ENCODE measurements around the gene FBXO24.

FBXO24 gene

GRCh38 chr7:100621554-100621953, 35.4 kb downstream of the FBXO24 start:
- TF ChIP-seq, protein P1, sequence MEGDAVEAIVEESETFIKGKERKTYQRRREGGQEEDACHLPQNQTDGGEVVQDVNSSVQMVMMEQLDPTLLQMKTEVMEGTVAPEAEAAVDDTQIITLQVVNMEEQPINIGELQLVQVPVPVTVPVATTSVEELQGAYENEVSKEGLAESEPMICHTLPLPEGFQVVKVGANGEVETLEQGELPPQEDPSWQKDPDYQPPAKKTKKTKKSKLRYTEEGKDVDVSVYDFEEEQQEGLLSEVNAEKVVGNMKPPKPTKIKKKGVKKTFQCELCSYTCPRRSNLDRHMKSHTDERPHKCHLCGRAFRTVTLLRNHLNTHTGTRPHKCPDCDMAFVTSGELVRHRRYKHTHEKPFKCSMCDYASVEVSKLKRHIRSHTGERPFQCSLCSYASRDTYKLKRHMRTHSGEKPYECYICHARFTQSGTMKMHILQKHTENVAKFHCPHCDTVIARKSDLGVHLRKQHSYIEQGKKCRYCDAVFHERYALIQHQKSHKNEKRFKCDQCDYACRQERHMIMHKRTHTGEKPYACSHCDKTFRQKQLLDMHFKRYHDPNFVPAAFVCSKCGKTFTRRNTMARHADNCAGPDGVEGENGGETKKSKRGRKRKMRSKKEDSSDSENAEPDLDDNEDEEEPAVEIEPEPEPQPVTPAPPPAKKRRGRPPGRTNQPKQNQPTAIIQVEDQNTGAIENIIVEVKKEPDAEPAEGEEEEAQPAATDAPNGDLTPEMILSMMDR (conservative IDR thresholded peaks at IDR 0.05; ENCODE audit: control insufficient read depth, insufficient read depth, low read depth, low read length) = no peak
- no peak overlapping the region for H3K4me3 ChIP-seq (ENCODE audit: control insufficient read depth, low read depth, low read length)
- DNase-seq (ENCODE audit: low read depth) = no peak

- DNase-seq (ENCODE audit: low read depth) = no peak
- TF ChIP-seq, protein P1 (conservative IDR thresholded peaks at IDR 0.05; ENCODE audit: control insufficient read depth, insufficient read depth, low read depth, low read length) = no peak
- no peak overlapping the region for H3K4me3 ChIP-seq (ENCODE audit: control insufficient read depth, low read depth, low read length)
Observed at GRCh38 chr7:100623951-100624824, 38.1 kb downstream of the FBXO24 start.

DNA sequence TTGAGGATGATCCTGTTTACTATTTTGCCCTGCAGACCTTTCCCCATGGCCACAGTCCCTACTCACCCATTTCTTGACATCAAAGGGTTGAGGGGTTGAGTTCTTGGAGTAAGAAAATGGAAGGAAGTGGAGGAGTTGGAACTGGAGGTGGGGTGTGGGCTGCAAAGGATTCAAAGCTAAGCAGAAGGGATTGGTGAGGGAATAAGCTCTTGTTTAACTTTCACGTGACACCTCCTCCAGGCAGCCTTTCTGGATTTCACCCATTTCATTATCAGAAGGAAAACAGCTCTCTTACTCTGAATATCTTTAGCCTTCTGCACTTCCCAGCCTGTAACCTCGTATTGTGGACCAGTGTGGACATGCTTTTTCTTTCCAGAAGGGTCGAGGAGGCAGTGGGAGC, 39.9 kb downstream of the FBXO24 start:
- DNase-seq (ENCODE audit: low read depth) = no peak
- H3K4me3 ChIP-seq (ENCODE audit: control insufficient read depth, low read depth, low read length) = no peak overlapping the region
- TF ChIP-seq, protein P1 (conservative IDR thresholded peaks at IDR 0.05; ENCODE audit: control insufficient read depth, insufficient read depth, low read depth, low read length) = no peak

GRCh38 chr7:100626530-100627237, 40.6 kb downstream of the FBXO24 start:
- TF ChIP-seq, protein P1 (conservative IDR thresholded peaks at IDR 0.05; ENCODE audit: control insufficient read depth, insufficient read depth, low read depth, low read length) = no peak
- DNase-seq (ENCODE audit: low read depth) = peak; percentile 80
- peak overlapping the region; percentile 3 for H3K4me3 ChIP-seq (ENCODE audit: control insufficient read depth, low read depth, low read length)

GRCh38 chr7:100627238-100627549, 41.1 kb downstream of the FBXO24 start:
- no peak for DNase-seq (ENCODE audit: low read depth)
- H3K4me3 ChIP-seq (ENCODE audit: control insufficient read depth, low read depth, low read length) = no peak overlapping the region
- TF ChIP-seq, protein P1 (conservative IDR thresholded peaks at IDR 0.05; ENCODE audit: control insufficient read depth, insufficient read depth, low read depth, low read length) = no peak

DNA sequence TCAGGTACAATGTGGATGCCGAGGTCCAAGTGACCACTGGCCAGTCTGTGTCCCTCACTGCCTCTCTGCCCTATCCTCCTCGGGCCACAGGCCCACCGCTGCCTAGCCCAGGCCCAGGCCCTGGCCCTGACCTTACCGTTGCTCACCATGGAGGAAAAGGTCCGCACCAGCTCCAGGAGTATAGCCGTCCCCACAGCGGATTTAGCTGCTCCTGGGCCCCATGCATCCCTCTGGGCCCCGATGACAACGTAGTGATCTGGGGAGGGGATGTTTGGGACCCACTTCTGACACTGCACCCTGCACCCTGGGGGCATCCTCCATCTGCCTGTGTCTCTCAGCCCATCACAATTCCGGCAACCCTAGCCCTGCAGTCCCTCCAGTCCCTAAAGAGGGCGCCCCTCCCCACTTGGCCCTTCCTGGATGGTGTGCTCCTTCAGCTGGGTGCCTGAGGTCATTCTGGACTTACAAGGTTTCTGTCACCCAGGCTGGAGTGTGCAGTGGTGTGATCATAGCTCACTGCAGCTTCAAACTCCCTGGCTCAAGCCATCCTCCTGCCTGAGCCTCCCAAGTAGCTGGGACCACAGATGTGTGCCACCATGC, 43.1 kb downstream of the FBXO24 start:
- TF ChIP-seq, protein P1 (conservative IDR thresholded peaks at IDR 0.05; ENCODE audit: control insufficient read depth, insufficient read depth, low read depth, low read length) = peak; percentile 41
- DNase-seq (ENCODE audit: low read depth) = peak; percentile 25
- H3K4me3 ChIP-seq (ENCODE audit: control insufficient read depth, low read depth, low read length) = no peak overlapping the region
